H9 (cell line): ENCODE data around the gene SLC17A9. TPM values are rescaled to one million over a fixed set of nuclear protein-coding genes. Genes with fewer than 3 reads are reported as not detected.

Experiments
- DNase-seq: peaks from one replicate; pipeline ENCODE4 v3.0.0-alpha.2; 2017
- H2AFZ ChIP-seq: one replicate; pipeline ENCODE4 v1.6.1; 2013; ENCODE audit warnings: mild to moderate bottlenecking, low read length, control low read depth, moderate library complexity
- H2AK5ac ChIP-seq: 2 replicates; pipeline ENCODE4 v1.6.1; 2013; ENCODE audit warnings: low read length, control low read depth, mixed read lengths; ENCODE audit not compliant: insufficient read length
- H2BK120ac ChIP-seq: one replicate; pipeline ENCODE4 v1.6.1; 2013; ENCODE audit warnings: low read depth, mild to moderate bottlenecking, low read length, control low read depth, inconsistent platforms; ENCODE audit not compliant: poor library complexity, severe bottlenecking
- H2BK12ac ChIP-seq: 2 replicates; pipeline ENCODE4 v1.6.1; 2013; ENCODE audit warnings: low read length, control low read depth, mixed read lengths, low read depth; ENCODE audit not compliant: insufficient read length
- H2BK15ac ChIP-seq: 2 replicates; pipeline ENCODE4 v1.6.1; 2013; ENCODE audit warnings: low read depth, low read length, control low read depth
- H2BK20ac ChIP-seq: one replicate; pipeline ENCODE4 v1.6.1; 2013; ENCODE audit warnings: low read depth, mild to moderate bottlenecking, low read length, control low read depth, inconsistent platforms; ENCODE audit not compliant: poor library complexity, severe bottlenecking
- H2BK5ac ChIP-seq: 2 replicates; pipeline ENCODE4 v1.6.1; 2013; ENCODE audit warnings: low read length, control low read depth, mixed read lengths; ENCODE audit not compliant: insufficient read length
- H3K14ac ChIP-seq: 2 replicates; pipeline ENCODE4 v1.6.1; 2013; ENCODE audit warnings: low read length, control low read depth; ENCODE audit not compliant: insufficient read depth
- H3K18ac ChIP-seq: 2 replicates; pipeline ENCODE4 v1.6.1; 2013; ENCODE audit warnings: low read depth, mild to moderate bottlenecking, mixed read lengths, low read length, control low read depth; ENCODE audit not compliant: insufficient read length
- H3K23ac ChIP-seq: 2 replicates; pipeline ENCODE4 v1.6.1; 2013; ENCODE audit warnings: low read length, control low read depth, mixed read lengths, low read depth; ENCODE audit not compliant: insufficient read length
- H3K23me2 ChIP-seq: 2 replicates; pipeline ENCODE4 v1.6.1; 2013; ENCODE audit warnings: low read depth, mild to moderate bottlenecking, mixed read lengths, low read length, control low read depth; ENCODE audit not compliant: insufficient read length, poor library complexity, severe bottlenecking
- H3K27ac ChIP-seq: 2 replicates; pipeline ENCODE4 v1.5.1; 2013; ENCODE audit warnings: low read length, control low read depth, mixed read lengths, low read depth; ENCODE audit not compliant: insufficient read length
- H3K27me3 ChIP-seq: 2 replicates; pipeline ENCODE4 v1.6.1; 2013; ENCODE audit warnings: low read length, control low read depth, inconsistent platforms; ENCODE audit not compliant: insufficient read depth
- H3K4ac ChIP-seq: 2 replicates; pipeline ENCODE4 v1.6.1; 2013; ENCODE audit warnings: low read depth, mild to moderate bottlenecking, control low read depth, inconsistent platforms, low read length, moderate library complexity
- H3K4me1 ChIP-seq: 2 replicates; pipeline ENCODE4 v1.6.1; 2013; ENCODE audit warnings: low read length, control low read depth, inconsistent platforms; ENCODE audit not compliant: insufficient read depth
- H3K4me2 ChIP-seq: 2 replicates; pipeline ENCODE4 v1.6.1; 2013; ENCODE audit warnings: low read length, control low read depth, mixed read lengths; ENCODE audit not compliant: insufficient read length, insufficient read depth
- H3K56ac ChIP-seq: 2 replicates; pipeline ENCODE4 v1.6.1; 2013; ENCODE audit warnings: low read depth, mild to moderate bottlenecking, mixed read lengths, low read length, control low read depth; ENCODE audit not compliant: insufficient read length
- H3K79me1 ChIP-seq: 2 replicates; pipeline ENCODE4 v1.6.1; 2013; ENCODE audit warnings: low read depth, mild to moderate bottlenecking, moderate library complexity, low read length, control low read depth, inconsistent platforms; ENCODE audit not compliant: insufficient read depth, poor library complexity, severe bottlenecking
- H3K79me2 ChIP-seq: 2 replicates; pipeline ENCODE4 v1.6.1; 2013; ENCODE audit warnings: low read length, control low read depth, inconsistent platforms; ENCODE audit not compliant: insufficient read depth
- H3K9ac ChIP-seq: 2 replicates; pipeline ENCODE4 v1.6.1; 2013; ENCODE audit warnings: low read length, control low read depth, mixed read lengths; ENCODE audit not compliant: insufficient read length; ENCODE audit errors: extremely low read depth
- H3K9me3 ChIP-seq: one replicate; pipeline ENCODE4 v1.6.1; 2013; ENCODE audit warnings: low read depth, low read length, inconsistent platforms; ENCODE audit not compliant: control insufficient read depth
- H3T11ph ChIP-seq: one replicate; pipeline ENCODE4 v1.6.1; 2013; ENCODE audit warnings: mild to moderate bottlenecking, low read length, control low read depth, inconsistent platforms
- H4K20me1 ChIP-seq: one replicate; pipeline ENCODE4 v1.6.1; 2013; ENCODE audit not compliant: control insufficient read depth, insufficient read length, insufficient read depth
- H4K5ac ChIP-seq: 2 replicates; pipeline ENCODE4 v1.6.1; 2013; ENCODE audit warnings: low read depth, mild to moderate bottlenecking, mixed read lengths, low read length, control low read depth; ENCODE audit not compliant: insufficient read length
- H4K8ac ChIP-seq: replicated peaks from 2 replicates; pipeline ENCODE4 v1.6.1; 2013; ENCODE audit warnings: low read length, control low read depth, mixed read lengths, low read depth; ENCODE audit not compliant: insufficient read length
- H4K91ac ChIP-seq: 2 replicates; pipeline ENCODE4 v1.6.1; 2013; ENCODE audit warnings: low read depth, mild to moderate bottlenecking, moderate library complexity, mixed read lengths, low read length, control low read depth; ENCODE audit not compliant: insufficient read length
- H3K27ac Mint-ChIP-seq, 3 experiments: 2 replicates in 2 of 3; 3 replicates in 1 of 3; pipeline ENCODE4 v1.8.0; 2020 to 2021; ENCODE audit warnings: mixed read lengths in 3 of 3, mild to moderate bottlenecking in 1 of 3, moderate library complexity in 1 of 3
- H3K27me3 Mint-ChIP-seq: 2 replicates; pipeline ENCODE4 v1.8.0; 2021; ENCODE audit warnings: low read depth, mild to moderate bottlenecking, moderate library complexity, mixed read lengths
- H3K36me3 Mint-ChIP-seq, 3 experiments: 2 replicates in 2 of 3; 3 replicates in 1 of 3; pipeline ENCODE4 v1.8.0; 2020 to 2021; ENCODE audit warnings: low read depth in 3 of 3, mixed read lengths in 3 of 3; ENCODE audit not compliant: insufficient read depth in 1 of 3
- H3K4me1 Mint-ChIP-seq, 2 experiments: 2 replicates each; pipeline ENCODE4 v1.8.0; 2020; ENCODE audit warnings: mixed read lengths in 2 of 2
- H3K4me3 Mint-ChIP-seq, 2 experiments: 2 replicates in 1 of 2; 3 replicates in 1 of 2; pipeline ENCODE4 v1.8.0; 2020 to 2021; ENCODE audit warnings: mild to moderate bottlenecking in 2 of 2, mixed read lengths in 2 of 2, moderate library complexity in 1 of 2
- H3K9me3 Mint-ChIP-seq, 2 experiments: 2 replicates in 1 of 2; 3 replicates in 1 of 2; pipeline ENCODE4 v1.8.0; 2020; ENCODE audit warnings: mild to moderate bottlenecking in 2 of 2, mixed read lengths in 2 of 2, moderate library complexity in 1 of 2
- WGBS: extraction: QIAGEN DNeasy Blood & Tissue Kit; methylation state at CpG from one replicate; pipeline ENCODE4 v1.1.7; 2013; ENCODE audit warnings: missing lambda C conversion rate, low lambda C conversion rate, mixed read lengths; ENCODE audit not compliant: insufficient read length; ENCODE audit errors: extremely low coverage; 5-methylcytosine and 5-hydroxymethylcytosine counted together
- total RNA-seq: library from RNA; stranded (reverse); gene quantifications from 2 replicates; pipeline ENCODE4 v1.2.1, GENCODE V29; 2021
- TF ChIP-seq, protein P1 (sequence below): fragments of 200-600 bp; sonication (generic); conservative IDR thresholded peaks from 3 replicates; pipeline ENCODE4 v1.8.0; 2021; ENCODE audit warnings: antibody characterized with exemption, mild to moderate bottlenecking

Gene SLC17A9
- total RNA-seq, 1 experiment from 2014 or later = 20.9 TPM

DNA sequence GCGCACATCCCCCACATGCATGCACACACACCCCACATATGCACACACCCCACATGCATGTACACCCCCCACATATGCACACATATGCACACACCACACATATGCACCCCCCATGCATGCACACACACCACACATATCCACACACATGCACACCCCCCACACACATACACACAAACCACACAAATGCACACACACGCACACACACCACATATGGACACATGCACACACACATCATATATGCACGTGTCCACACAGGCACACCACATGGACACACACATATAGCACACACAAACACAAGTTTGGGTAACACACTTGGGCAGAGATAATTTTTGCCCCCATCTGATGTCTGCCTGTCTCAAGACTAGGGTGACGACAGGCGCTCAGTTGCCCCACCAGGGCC, 45.9 kb downstream of the SLC17A9 start:
- H3K18ac ChIP-seq = no peak overlapping the region
- H2BK20ac ChIP-seq = no peak overlapping the region
- H4K5ac ChIP-seq = no peak overlapping the region
- H4K91ac ChIP-seq = no peak overlapping the region
- no peak overlapping the region for H3K4me2 ChIP-seq
- TF ChIP-seq, protein P1, sequence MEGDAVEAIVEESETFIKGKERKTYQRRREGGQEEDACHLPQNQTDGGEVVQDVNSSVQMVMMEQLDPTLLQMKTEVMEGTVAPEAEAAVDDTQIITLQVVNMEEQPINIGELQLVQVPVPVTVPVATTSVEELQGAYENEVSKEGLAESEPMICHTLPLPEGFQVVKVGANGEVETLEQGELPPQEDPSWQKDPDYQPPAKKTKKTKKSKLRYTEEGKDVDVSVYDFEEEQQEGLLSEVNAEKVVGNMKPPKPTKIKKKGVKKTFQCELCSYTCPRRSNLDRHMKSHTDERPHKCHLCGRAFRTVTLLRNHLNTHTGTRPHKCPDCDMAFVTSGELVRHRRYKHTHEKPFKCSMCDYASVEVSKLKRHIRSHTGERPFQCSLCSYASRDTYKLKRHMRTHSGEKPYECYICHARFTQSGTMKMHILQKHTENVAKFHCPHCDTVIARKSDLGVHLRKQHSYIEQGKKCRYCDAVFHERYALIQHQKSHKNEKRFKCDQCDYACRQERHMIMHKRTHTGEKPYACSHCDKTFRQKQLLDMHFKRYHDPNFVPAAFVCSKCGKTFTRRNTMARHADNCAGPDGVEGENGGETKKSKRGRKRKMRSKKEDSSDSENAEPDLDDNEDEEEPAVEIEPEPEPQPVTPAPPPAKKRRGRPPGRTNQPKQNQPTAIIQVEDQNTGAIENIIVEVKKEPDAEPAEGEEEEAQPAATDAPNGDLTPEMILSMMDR = no peak
- no peaks in the 10 kb centered on the region for H3K23me2 ChIP-seq
- H3K4ac ChIP-seq = no peak overlapping the region
- no peaks in the 10 kb centered on the region for H3K36me3 Mint-ChIP-seq
- peaks cover 2% of the 10 kb centered on the region for H4K20me1 ChIP-seq
- no peak overlapping the region for H4K8ac ChIP-seq
- no peak overlapping the region for H2AFZ ChIP-seq
- no peaks in the 10 kb centered on the region for H3K79me1 ChIP-seq
- H2BK5ac ChIP-seq = no peak overlapping the region
- no peaks in the 10 kb centered on the region; the same call in 1 of the 2 replicates for H3K4me1 ChIP-seq
- H3K14ac ChIP-seq = no peak overlapping the region
- no peak overlapping the region for H2BK120ac ChIP-seq
- H3K23ac ChIP-seq = no peak overlapping the region
- no peak overlapping the region for H2AK5ac ChIP-seq
- no peak overlapping the region for H3K9ac ChIP-seq
- H3K27me3 Mint-ChIP-seq = peaks cover 76% of the 10 kb centered on the region
- H3K27me3 ChIP-seq = peaks cover 8% of the 10 kb centered on the region
- H2BK15ac ChIP-seq = no peak overlapping the region
- H3K27ac Mint-ChIP-seq = no peak overlapping the region; a peak in 1 of 7 replicates
- H3K27ac ChIP-seq = no peak overlapping the region
- peak overlapping the region in 1 of 2 experiments; percentile 59; a peak in 1 of 5 replicates for H3K4me3 Mint-ChIP-seq
- H3T11ph ChIP-seq = no peak overlapping the region
- no peak overlapping the region for H2BK12ac ChIP-seq
- H3K9me3 Mint-ChIP-seq = peaks cover 0 to 6% of the 10 kb centered on the region in 2 experiments; a peak in 2 of 5 replicates
- peaks cover 30 to 61% of the 10 kb centered on the region in 2 experiments for H3K4me1 Mint-ChIP-seq
- no peaks in the 10 kb centered on the region for H3K9me3 ChIP-seq
- H3K79me2 ChIP-seq = no peaks in the 10 kb centered on the region
- no CpG with 5 or more reads among the region's 5 CpGs for WGBS
- no peak overlapping the region for H3K56ac ChIP-seq
- DNase-seq = no peak
